Fibroblast of upper back skin (primary cell): Measurements from ENCODE around the gene CBFB.

Experiments
- DNase-seq: peaks from one replicate; pipeline ENCODE4 v3.0.0-alpha.2; 2013

Gene CBFB

GRCh38 chr16:67043420-67043819 lies 14.5 kb downstream of the CBFB start:
- DNase-seq, result no peak

- DNase-seq, result peak; percentile 25
Observed at GRCh38 chr16:67050796-67051195, 21.8 kb downstream of the CBFB start.

GRCh38 chr16:67052399-67052798 lies 23.4 kb downstream of the CBFB start:
- no peak for DNase-seq

GRCh38 chr16:67053767-67054334 lies 24.9 kb downstream of the CBFB start:
- no peak for DNase-seq

GRCh38 chr16:67054901-67055300 lies 26.0 kb downstream of the CBFB start:
- DNase-seq, result no peak

GRCh38 chr16:67055712-67056487 lies 27.0 kb downstream of the CBFB start:
- DNase-seq, result peak; percentile 97

GRCh38 chr16:67063008-67063407 lies 34.1 kb downstream of the CBFB start:
- no peak for DNase-seq

- DNase-seq, result no peak
Observed at GRCh38 chr16:67068212-67068753, 39.3 kb downstream of the CBFB start.

- DNase-seq, result no peak
Observed at GRCh38 chr16:67071476-67072048, 42.6 kb downstream of the CBFB start.

GRCh38 chr16:67075331-67075730 lies 46.4 kb downstream of the CBFB start:
- DNase-seq, result no peak

- no peak for DNase-seq
Observed at GRCh38 chr16:67077871-67078270, 48.9 kb downstream of the CBFB start.

- DNase-seq, result no peak
Observed at GRCh38 chr16:67082100-67082499, 53.2 kb downstream of the CBFB start.

- DNase-seq, result peak; percentile 18
Observed at GRCh38 chr16:67082891-67083290, 53.9 kb downstream of the CBFB start.

- no peak for DNase-seq
Observed at GRCh38 chr16:67084345-67085028, 55.5 kb downstream of the CBFB start.

- no peak for DNase-seq
Observed at GRCh38 chr16:67086822-67087221, 57.9 kb downstream of the CBFB start.

GRCh38 chr16:67087291-67087690 lies 58.3 kb downstream of the CBFB start:
- no peak for DNase-seq

- DNase-seq, result no peak
Observed at GRCh38 chr16:67087803-67088202, 58.9 kb downstream of the CBFB start.

- DNase-seq, result no peak
Observed at GRCh38 chr16:67088551-67088950, 59.6 kb downstream of the CBFB start.

- DNase-seq, result no peak
Observed at GRCh38 chr16:67089101-67089500, 60.2 kb downstream of the CBFB start.

- peak; percentile 90 for DNase-seq
Observed at GRCh38 chr16:67091906-67092566, 63.1 kb downstream of the CBFB start.

GRCh38 chr16:67093098-67093726 lies 64.3 kb downstream of the CBFB start:
- DNase-seq, result no peak

- DNase-seq, result no peak
Observed at GRCh38 chr16:67098599-67098998, 69.7 kb downstream of the CBFB start.
